Ovary (tissue), 9 donors: ENCODE measurements around the gene TPD52L1. TPM values are rescaled to one million over a fixed set of nuclear protein-coding genes. Genes with fewer than 3 reads are reported as not detected.

ENCODE experiments used
- DNase-seq, 5 donors: peaks; one replicate each; pipeline ENCODE4 v3.0.0-alpha.2; 2019 to 2020
- H3K27ac ChIP-seq, 2 donors: fragments of 200-600 bp; one replicate each; pipeline versions ENCODE4 v1.5.1 to v1.8.0; 2019 to 2022
- H3K27me3 ChIP-seq: fragments of 200-600 bp; one replicate; pipeline ENCODE4 v1.8.0; 2022
- H3K36me3 ChIP-seq: fragments of 200-600 bp; sonication (generic); one replicate; pipeline ENCODE4 v1.5.1; 2019
- H3K4me1 ChIP-seq: one replicate; pipeline ENCODE4 v1.8.1; 2013; ENCODE audit warnings: mild to moderate bottlenecking, moderate library complexity; ENCODE audit not compliant: insufficient read depth
- H3K4me3 ChIP-seq: fragments of 200-600 bp; sonication (generic); one replicate; pipeline ENCODE4 v1.5.1; 2017
- H3K9me3 ChIP-seq, 2 donors: fragments of 200-600 bp in 1 of 2; sonication (generic) in 1 of 2; one replicate each; pipeline versions ENCODE4 v1.5.1 to v1.8.1; 2013 to 2019; ENCODE audit warnings: mild to moderate bottlenecking in 1 of 2, moderate library complexity in 1 of 2
- EP300 ChIP-seq: sonication (generic); formaldehyde crosslinking; IDR thresholded peaks from one replicate; pipeline ENCODE4 v1.6.1; 2017; ENCODE audit warnings: antibody characterized with exemption
- POLR2A ChIP-seq: fragments of 450-650 bp; IDR thresholded peaks from one replicate; pipeline ENCODE4 v1.6.1; 2017; ENCODE audit warnings: antibody characterized with exemption, mild to moderate bottlenecking, moderate library complexity
- WGBS, 3 donors: extraction: QIAGEN DNeasy Blood & Tissue Kit in 1 of 3; methylation state at CpG; one replicate each; pipeline versions ENCODE4 v1.1.5 to v1.1.7; 2013 to 2017; 5-methylcytosine and 5-hydroxymethylcytosine counted together
- intact Hi-C, 4 donors: fragments of 100-400 bp; cut with DNase I; formaldehyde crosslinking; loops; one replicate each; pipeline versions ENCODE4 v1.11.0 to v1.15.1; 2022 to 2023
- polyA plus RNA-seq, 2 donors: library from polyadenylated mRNA; stranded (reverse); fragments of 200-250 nt in 1 of 2; fragments of 350-450 nt in 1 of 2; fragmentation: Illumina TruSeq in 1 of 2; extraction: RNeasy Lipid Tissue Mini Kit (QIAGEN cat#74804) in 1 of 2; gene quantifications; one replicate each; pipeline ENCODE4 v1.2.3, GENCODE V29; 2013 to 2014
- total RNA-seq, 7 donors: library from RNA; depleted of rRNA in 2 of 7; stranded (reverse); fragments of >200 nt in 2 of 7; fragmentation: NEBNext Ultra II Directional in 3 of 7; extraction: Animal tissue kit (Norgen Biotek cat#: 25700) in 3 of 7; gene quantifications; one replicate each; pipeline versions ENCODE4 v1.1.0 to v1.2.4, GENCODE V29; 2016 to 2023
- TF ChIP-seq, protein P1 (sequence below), 3 donors: fragments of 450-650 bp in 2 of 3; fragments of 200-600 bp in 1 of 3; IDR thresholded peaks; one replicate each; pipeline versions ENCODE4 v1.5.1 to v1.8.0; 2016 to 2022; ENCODE audit warnings: antibody characterized with exemption in 3 of 3, mild to moderate bottlenecking in 1 of 3
- donor health status: DM: no; HTN: no; CAD: no; lungs with moderate emphysema.
- donor health status: DM: no; HTN: no; CAD: no.
- donor health status: Bipolar disorder and iron deficiency.
- donor health status: DM: yes; HTN: yes; CAD: no.
- donor health status: DM: no; HTN: no; CAD: no.
- donor health status: DM: yes; HTN: yes; CAD: no.

The TPD52L1 gene
- total and polyA plus RNA-seq, 9 donors: 14.4 to 154 (median 27.4) TPM

DNA sequence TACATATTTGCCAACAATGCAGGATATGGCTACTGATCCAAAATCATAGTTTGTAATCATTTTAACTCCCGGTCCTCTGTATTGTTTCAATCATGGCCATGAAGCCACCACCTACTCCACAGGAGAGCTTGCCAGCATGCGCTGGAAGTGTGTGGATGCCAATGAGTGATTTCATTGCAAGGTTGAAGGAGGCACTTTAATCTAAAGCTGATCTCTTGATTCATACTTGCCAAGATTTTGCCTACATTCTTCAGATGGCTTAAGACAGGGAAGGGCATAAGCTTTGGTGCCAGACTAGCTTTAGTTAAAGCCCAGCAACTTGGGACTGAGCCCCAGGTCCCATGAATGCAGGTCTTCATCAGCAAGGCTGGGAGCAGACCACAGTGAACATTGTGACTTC, 58.8 kb downstream of the TPD52L1 start:
- Histone ChIP-seq H3K9me3 (no peaks in the 10 kb centered on the region), H3K27me3 (no peaks in the 10 kb centered on the region), H3K36me3 (no peaks in the 10 kb centered on the region), H3K4me1 (no peaks in the 10 kb centered on the region), H3K27ac (no peak overlapping the region), H3K4me3 (no peak overlapping the region)
- WGBS, 3 donors: 80 to 90% (median 84%) methylated on average over 2 of the region's 2 CpGs
- no peak for TF ChIP-seq EP300
- no peak for TF ChIP-seq POLR2A
- TF ChIP-seq, protein P1, sequence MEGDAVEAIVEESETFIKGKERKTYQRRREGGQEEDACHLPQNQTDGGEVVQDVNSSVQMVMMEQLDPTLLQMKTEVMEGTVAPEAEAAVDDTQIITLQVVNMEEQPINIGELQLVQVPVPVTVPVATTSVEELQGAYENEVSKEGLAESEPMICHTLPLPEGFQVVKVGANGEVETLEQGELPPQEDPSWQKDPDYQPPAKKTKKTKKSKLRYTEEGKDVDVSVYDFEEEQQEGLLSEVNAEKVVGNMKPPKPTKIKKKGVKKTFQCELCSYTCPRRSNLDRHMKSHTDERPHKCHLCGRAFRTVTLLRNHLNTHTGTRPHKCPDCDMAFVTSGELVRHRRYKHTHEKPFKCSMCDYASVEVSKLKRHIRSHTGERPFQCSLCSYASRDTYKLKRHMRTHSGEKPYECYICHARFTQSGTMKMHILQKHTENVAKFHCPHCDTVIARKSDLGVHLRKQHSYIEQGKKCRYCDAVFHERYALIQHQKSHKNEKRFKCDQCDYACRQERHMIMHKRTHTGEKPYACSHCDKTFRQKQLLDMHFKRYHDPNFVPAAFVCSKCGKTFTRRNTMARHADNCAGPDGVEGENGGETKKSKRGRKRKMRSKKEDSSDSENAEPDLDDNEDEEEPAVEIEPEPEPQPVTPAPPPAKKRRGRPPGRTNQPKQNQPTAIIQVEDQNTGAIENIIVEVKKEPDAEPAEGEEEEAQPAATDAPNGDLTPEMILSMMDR (IDR thresholded peaks at IDR 0.05): no peak
- intact Hi-C loops: no loop called here
- DNase-seq: no peak

DNA sequence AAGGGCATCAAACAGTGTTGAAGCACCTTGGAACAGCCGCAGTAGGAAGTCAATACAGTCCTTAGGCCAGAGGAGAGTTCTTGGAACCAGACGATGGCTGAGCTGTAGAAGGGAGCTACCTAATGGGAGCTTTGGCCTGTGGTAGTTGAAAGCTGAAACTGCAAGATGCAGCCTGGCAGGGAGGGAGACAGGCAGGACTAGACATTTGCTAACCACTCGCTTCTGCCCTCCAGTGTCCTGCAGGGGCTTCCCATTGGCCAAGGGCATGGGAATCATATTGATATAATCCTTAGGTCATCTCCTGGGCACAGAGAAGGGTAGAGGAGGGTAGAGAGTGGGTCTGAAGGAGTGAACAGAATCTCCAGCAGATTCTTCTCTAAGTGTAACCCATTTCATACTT, 60.4 kb downstream of the TPD52L1 start:
- no peak overlapping the region for H3K27ac ChIP-seq
- H3K4me3 ChIP-seq: no peak overlapping the region
- intact Hi-C loops: no loop called here
- H3K4me1 ChIP-seq: no peaks in the 10 kb centered on the region
- no peaks in the 10 kb centered on the region for H3K36me3 ChIP-seq
- TF ChIP-seq, protein P1 (IDR thresholded peaks at IDR 0.05): no peak
- TF ChIP-seq EP300 (no peak), POLR2A (no peak)
- no peaks in the 10 kb centered on the region for H3K9me3 ChIP-seq
- H3K27me3 ChIP-seq: no peaks in the 10 kb centered on the region
- no peak for DNase-seq
- WGBS, 3 donors: 95 to 99% (median 97%) methylated on average over 3 of the region's 3 CpGs

DNA sequence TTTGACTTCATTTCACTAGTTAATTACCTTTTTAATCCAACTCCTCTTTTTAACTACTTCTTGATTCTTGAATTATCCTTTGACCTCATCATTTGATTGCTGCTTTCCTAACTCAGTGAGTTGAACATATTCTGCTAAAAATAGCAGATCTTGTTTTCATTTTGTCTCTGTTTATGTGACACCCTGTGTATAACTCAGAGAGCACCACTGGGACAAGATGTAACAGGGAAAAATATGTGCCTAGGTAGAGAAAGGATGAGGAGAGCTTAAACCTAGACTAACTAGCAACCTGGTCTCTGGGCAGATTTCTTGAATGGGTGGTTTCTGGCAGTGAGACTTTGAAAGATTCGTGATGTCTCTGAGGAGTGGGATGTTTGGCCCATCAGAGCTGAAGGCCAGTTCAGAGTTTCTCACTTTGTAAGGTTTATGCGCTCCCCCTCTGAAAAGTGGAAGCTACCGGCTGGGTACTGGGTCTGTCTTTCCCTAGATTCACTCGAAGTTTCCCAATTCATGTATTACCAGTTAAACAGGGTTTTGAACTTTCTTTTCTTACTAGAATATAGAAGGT, 61.8 kb downstream of the TPD52L1 start:
- 86 to 92% (median 87%) methylated on average over 4 of the region's 4 CpGs for WGBS, 3 donors

DNA sequence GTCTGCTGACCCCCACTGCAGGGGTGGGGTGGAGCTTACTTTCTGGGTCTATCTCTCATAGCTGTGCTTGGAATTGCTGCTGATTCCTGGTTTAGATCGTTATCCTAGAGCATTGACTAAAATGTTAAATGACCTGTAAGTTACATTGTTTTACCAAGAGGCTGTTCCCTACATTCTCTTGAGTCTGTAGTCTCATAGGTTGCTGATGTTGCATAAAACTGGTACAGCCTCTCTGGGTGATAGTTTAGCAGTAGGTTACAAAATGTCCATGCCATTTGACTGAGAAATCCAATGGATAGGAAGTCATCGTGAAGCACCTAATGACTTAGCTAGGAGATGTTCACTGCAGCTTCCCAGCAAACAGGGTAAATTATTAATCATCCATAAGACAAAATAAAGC, 62.4 kb downstream of the TPD52L1 start:
- DNase-seq: no peak
- TF ChIP-seq, protein P1 (IDR thresholded peaks at IDR 0.05): no peak
- TF ChIP-seq EP300: no peak
- no peak for TF ChIP-seq POLR2A
- Histone ChIP-seq H3K4me1 (no peaks in the 10 kb centered on the region), H3K36me3 (no peaks in the 10 kb centered on the region), H3K9me3 (no peaks in the 10 kb centered on the region), H3K27ac (no peak overlapping the region), H3K27me3 (no peaks in the 10 kb centered on the region), H3K4me3 (no peak overlapping the region)
- 92 to 98% (median 96%) methylated on average over 2 of the region's 2 CpGs for WGBS, 3 donors
- intact Hi-C loops: no loop called here

More for the DNA sequence above, 61.8 kb downstream of the TPD52L1 start:
- no peaks in the 10 kb centered on the region for H3K9me3 ChIP-seq
- intact Hi-C loops: no loop called here
- no peaks in the 10 kb centered on the region for H3K27me3 ChIP-seq
- H3K4me1 ChIP-seq: no peaks in the 10 kb centered on the region
- H3K36me3 ChIP-seq: no peaks in the 10 kb centered on the region
- TF ChIP-seq, protein P1 (IDR thresholded peaks at IDR 0.05): no peak
- TF ChIP-seq POLR2A (no peak), EP300 (no peak)
- DNase-seq: no peak
- no peak overlapping the region for H3K27ac ChIP-seq
- H3K4me3 ChIP-seq: no peak overlapping the region
